Neural progenitor cell (in vitro differentiated cells): ENCODE data around the gene GMDS.

Experiments
- CTCF ChIP-seq: fragments of 200-600 bp; sonication (generic); IDR thresholded peaks from 2 replicates; pipeline ENCODE4 v1.5.1; 2017; ENCODE audit warnings: antibody characterized with exemption, mild to moderate bottlenecking
- EZH2 ChIP-seq: fragments of 200-600 bp; sonication (generic); IDR thresholded peaks from 2 replicates; pipeline ENCODE4 v1.6.1; 2017; ENCODE audit warnings: antibody characterized with exemption, mild to moderate bottlenecking, moderate library complexity

GRCh38 chr6:1957746-1958145, 287.7 kb downstream of the GMDS start:
- no peak for TF ChIP-seq EZH2
- TF ChIP-seq CTCF: no peak
